ENCODE results near the gene PPM1M. TPM values are rescaled to one million over a fixed set of nuclear protein-coding genes. Genes with fewer than 3 reads are reported as not detected.

The PPM1M gene
- total RNA-seq, 4 donors from 2014 or later: 13.0 to 44.7 (median 35.3) TPM

DNA sequence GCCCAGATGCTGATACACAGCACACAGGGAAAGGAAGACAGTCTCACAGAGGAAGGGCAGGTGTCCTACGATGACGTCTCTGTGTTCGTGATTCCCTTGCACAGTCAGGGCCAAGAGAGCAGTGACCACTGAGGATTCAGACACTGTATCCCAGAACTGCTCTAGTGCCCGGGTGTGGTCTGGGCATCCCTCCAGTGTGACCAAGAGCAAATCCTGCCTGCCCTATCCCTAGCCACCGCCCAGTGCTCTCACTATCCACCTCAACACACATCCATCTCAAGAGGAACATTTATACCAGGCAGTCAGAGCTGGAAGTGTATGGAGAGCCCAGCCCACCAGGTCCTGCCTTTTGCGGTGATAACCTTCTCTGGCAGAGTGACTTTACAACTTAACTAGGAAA lies 4.1 kb downstream of the PPM1M start:
- TF ChIP-seq, protein P1, sequence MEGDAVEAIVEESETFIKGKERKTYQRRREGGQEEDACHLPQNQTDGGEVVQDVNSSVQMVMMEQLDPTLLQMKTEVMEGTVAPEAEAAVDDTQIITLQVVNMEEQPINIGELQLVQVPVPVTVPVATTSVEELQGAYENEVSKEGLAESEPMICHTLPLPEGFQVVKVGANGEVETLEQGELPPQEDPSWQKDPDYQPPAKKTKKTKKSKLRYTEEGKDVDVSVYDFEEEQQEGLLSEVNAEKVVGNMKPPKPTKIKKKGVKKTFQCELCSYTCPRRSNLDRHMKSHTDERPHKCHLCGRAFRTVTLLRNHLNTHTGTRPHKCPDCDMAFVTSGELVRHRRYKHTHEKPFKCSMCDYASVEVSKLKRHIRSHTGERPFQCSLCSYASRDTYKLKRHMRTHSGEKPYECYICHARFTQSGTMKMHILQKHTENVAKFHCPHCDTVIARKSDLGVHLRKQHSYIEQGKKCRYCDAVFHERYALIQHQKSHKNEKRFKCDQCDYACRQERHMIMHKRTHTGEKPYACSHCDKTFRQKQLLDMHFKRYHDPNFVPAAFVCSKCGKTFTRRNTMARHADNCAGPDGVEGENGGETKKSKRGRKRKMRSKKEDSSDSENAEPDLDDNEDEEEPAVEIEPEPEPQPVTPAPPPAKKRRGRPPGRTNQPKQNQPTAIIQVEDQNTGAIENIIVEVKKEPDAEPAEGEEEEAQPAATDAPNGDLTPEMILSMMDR (IDR thresholded peaks at IDR 0.05; ENCODE audit: low read depth): no peak

GRCh38 chr3:52250122-52250521 lies 4.6 kb downstream of the PPM1M start:
- TF ChIP-seq, protein P1 (IDR thresholded peaks at IDR 0.05; ENCODE audit: low read depth): no peak

- TF ChIP-seq, protein P1 (IDR thresholded peaks at IDR 0.05; ENCODE audit: low read depth): no peak
These were observed 8.1 kb downstream of the PPM1M start for GRCh38 chr3:52253314-52254304.

GRCh38 chr3:52254608-52255007 lies 9.0 kb downstream of the PPM1M start:
- TF ChIP-seq, protein P1 (IDR thresholded peaks at IDR 0.05; ENCODE audit: low read depth): no peak

GRCh38 chr3:52256159-52256558 lies 10.6 kb downstream of the PPM1M start:
- TF ChIP-seq, protein P1 (IDR thresholded peaks at IDR 0.05; ENCODE audit: low read depth): no peak

DNA sequence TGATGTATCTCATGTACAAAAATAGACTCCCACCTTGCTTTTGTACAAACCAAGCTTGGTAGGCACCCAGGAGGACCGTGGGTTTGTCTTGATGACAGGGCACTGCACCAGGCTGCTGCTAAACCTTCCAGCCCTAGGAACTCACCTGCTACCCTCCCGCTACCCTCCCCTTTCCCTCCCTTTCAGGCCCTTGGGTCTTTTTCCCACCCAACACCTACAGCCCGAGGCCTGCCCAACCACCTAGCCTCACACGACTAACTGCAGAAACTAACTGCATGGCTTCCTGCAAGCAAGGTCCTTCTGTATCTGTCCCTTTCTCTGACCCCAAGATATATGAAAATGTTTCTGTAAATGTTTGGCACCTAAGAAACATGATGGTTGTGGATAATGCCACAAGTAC lies 11.1 kb downstream of the PPM1M start:
- TF ChIP-seq, protein P1 (IDR thresholded peaks at IDR 0.05; ENCODE audit: low read depth): no peak

DNA sequence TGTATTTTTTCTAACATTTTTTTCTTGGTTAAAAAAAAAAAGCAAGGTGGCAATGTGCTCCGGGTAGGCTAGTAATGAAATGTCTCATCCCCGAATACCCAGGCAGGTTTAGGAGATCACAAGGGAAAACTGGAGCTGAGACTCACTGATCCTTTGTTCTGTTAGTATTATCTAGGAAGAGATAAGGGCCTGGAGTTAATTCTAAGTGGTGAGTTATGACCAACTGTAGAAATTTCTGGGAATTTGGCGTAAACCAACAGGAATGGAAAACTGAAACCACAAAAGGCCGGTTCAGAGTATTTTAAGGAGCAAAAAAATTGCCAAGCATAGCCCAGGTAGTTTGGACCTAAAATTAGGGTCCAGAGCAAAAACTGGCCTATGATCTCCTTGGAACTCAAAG lies 12.4 kb downstream of the PPM1M start:
- TF ChIP-seq, protein P1 (IDR thresholded peaks at IDR 0.05; ENCODE audit: low read depth): no peak
